ENCODE measurements around the gene GSN. TPM values are rescaled to one million over a fixed set of nuclear protein-coding genes. Genes with fewer than 3 reads are reported as not detected.

GSN gene
- total and polyA plus RNA-seq, 2 experiments from 2014 or later = 268 to 310 TPM

DNA sequence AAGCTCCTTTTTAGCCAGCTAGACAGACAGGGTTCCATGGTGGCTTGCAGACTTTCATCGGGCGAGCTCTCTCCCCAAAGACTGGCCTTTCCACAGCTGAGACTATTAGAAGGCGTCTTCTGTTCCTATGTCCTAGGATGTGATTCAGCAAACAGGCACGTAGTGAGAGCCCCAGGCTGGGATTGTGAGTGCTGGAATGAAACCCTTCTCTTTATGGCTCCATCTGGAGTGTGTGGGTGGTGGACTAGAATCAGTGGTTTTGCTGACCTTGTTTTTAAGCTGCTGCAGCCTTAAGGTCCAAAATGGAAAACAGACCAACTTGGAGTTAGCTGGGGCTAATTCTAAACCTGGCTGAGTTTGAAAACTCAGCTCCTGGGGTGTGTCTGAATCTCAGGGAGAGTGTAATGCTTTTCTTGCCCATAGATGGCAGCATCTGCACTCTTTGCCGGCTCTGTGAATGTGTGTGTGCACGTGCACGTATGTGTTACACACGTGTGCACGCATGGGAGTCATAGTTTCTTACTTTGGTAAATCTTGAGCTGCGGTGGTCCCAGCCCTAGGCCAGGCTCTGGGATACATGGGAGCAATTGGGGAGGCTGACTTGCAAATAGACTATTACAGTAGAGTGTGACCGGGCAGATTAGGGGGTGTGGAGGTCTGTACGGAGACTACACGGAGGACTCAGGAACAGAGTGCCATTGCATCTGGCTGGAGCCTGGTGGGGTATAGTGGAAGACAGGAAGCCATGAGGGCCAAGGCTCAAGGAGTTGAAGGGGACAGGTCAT, 10.7 kb downstream of the GSN start:
- peak; percentile 54 to 97 for DNase-seq (ENCODE audit: low read depth in 1 of 2, low spot score in 1 of 2)
- no peaks in the 10 kb centered on the region for H3K36me3 ChIP-seq
- no peak overlapping the region for H3K4me3 ChIP-seq
- H3K9me3 ChIP-seq (ENCODE audit: low read depth) = no peaks in the 10 kb centered on the region
- no peak overlapping the region for H3K27ac ChIP-seq
- peaks cover 9% of the 10 kb centered on the region for H3K4me1 ChIP-seq (ENCODE audit: low read depth)
- no peaks in the 10 kb centered on the region for H3K27me3 ChIP-seq
- TF ChIP-seq, protein P1, sequence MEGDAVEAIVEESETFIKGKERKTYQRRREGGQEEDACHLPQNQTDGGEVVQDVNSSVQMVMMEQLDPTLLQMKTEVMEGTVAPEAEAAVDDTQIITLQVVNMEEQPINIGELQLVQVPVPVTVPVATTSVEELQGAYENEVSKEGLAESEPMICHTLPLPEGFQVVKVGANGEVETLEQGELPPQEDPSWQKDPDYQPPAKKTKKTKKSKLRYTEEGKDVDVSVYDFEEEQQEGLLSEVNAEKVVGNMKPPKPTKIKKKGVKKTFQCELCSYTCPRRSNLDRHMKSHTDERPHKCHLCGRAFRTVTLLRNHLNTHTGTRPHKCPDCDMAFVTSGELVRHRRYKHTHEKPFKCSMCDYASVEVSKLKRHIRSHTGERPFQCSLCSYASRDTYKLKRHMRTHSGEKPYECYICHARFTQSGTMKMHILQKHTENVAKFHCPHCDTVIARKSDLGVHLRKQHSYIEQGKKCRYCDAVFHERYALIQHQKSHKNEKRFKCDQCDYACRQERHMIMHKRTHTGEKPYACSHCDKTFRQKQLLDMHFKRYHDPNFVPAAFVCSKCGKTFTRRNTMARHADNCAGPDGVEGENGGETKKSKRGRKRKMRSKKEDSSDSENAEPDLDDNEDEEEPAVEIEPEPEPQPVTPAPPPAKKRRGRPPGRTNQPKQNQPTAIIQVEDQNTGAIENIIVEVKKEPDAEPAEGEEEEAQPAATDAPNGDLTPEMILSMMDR (IDR thresholded peaks at IDR 0.05; ENCODE audit: low read depth, low read length) = peak; percentile 82

DNA sequence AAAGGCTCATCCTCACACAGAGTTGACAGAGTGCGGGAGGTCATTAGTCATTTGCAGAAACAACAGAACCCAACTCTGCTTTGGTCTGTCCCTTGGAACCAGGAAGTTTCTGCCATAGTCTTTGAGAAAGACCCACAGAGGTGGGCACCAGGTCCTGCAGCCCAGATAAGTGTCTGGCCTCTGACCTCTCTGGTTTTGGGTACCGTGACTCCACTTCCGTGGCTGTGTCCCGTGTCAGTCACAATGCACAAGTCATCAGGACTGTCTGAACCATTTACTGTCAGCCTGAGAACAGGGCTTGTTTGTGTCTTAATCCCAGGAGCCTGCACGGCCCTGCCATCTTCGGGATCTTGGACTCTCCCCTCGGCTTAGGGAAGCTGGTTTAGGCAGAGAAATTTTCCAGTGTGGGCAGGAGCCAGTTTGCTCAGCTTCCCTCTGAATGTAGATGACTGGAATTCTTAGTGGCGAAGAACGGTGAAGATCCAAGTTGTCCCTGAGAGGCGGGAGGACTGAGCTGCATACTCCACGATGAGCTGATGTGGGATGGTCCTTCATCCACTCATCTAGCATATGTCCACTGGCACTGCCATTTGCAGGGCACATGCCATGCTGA, 11.9 kb downstream of the GSN start:
- no peaks in the 10 kb centered on the region for H3K36me3 ChIP-seq
- H3K4me1 ChIP-seq (ENCODE audit: low read depth) = peaks cover 18% of the 10 kb centered on the region
- DNase-seq (ENCODE audit: low read depth in 1 of 2, low spot score in 1 of 2) = no peak
- H3K9me3 ChIP-seq (ENCODE audit: low read depth) = no peaks in the 10 kb centered on the region
- TF ChIP-seq, protein P1 (IDR thresholded peaks at IDR 0.05; ENCODE audit: low read depth, low read length) = no peak
- no peaks in the 10 kb centered on the region for H3K27me3 ChIP-seq
- no peak overlapping the region for H3K4me3 ChIP-seq
- H3K27ac ChIP-seq = no peak overlapping the region

DNA sequence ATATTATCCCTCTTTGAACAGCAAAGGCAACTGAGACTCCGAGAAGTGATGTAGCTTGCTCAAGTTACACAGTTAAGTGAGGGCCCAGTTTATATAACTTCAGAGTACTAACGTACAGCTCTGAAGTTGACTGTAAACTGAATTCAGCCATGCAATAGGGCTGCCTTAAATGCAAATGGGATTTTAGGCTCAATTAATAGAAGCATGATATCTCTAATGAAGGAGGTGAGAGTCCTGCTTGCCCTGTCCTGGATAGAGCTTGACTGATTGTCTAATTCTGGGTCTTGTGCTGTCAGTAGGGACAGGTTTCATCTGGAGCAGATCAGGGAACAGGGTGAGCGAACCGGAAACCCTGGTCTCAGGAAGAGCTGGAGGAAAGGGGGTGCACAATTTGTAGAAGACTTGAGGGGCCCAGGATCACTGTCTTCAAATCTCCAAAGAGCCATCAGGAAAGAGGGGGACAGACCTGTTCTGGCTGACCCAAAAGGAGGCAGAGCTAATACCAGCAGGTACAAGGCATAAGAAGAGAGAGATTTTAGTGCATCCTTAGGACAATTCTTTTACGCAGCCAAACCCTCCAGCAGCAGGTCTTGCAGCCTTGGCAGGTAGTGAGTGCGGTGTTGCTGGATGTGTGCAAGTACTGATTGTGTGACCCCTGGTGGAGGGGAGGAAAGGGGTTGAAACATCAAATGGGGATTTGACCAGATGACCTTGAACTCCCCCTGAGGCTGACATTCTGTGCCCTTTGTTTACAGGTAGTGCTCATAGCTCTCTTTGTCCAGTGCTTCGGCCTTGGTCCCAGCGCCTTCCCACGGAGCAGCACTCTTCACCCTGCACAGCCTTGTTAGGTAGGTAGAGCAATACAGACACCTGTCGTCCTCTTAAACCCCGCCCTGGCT, 13.0 kb downstream of the GSN start:
- TF ChIP-seq, protein P1 (IDR thresholded peaks at IDR 0.05; ENCODE audit: low read depth, low read length) = no peak
- no peaks in the 10 kb centered on the region for H3K36me3 ChIP-seq
- no peaks in the 10 kb centered on the region for H3K9me3 ChIP-seq (ENCODE audit: low read depth)
- peak overlapping the region; percentile 65 for H3K27ac ChIP-seq
- DNase-seq (ENCODE audit: low read depth in 1 of 2, low spot score in 1 of 2) = no peak
- no peaks in the 10 kb centered on the region for H3K27me3 ChIP-seq
- no peak overlapping the region for H3K4me3 ChIP-seq
- H3K4me1 ChIP-seq (ENCODE audit: low read depth) = peaks cover 28% of the 10 kb centered on the region

DNA sequence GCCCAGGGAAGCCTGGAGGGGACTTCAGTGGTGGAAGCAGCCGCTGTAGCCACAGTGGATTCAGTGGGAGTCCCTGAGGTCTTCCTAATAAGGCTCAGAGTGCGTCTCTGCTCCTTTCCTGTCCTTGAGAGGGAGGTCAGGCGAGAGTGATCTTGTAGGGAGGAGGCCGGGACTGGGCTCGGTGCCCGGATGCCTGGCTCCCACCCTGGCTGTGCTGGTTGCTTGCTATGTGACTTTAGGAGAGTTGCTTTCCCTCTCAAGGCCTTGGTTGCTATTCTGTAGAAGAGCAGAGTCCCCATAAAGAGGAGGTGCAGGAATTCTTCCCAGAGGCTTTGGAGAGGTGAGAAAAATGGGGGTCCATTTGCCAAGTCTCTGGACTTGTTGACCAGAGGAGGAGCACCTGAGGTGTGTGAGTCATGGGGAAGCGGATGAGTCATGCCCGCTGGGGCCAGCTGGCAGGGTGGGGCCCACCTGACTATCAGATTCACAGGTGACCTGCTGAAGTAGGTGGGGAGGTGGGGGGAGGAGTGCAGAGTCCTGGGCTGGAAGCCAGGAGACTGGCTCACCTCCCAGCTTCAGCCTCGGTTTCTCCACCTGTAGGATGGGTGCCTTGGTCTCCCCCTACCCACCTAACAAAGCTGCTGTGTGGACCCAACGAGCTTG, 13.8 kb downstream of the GSN start:
- Histone ChIP-seq H3K36me3 (no peaks in the 10 kb centered on the region), H3K9me3 (ENCODE audit: low read depth) (no peaks in the 10 kb centered on the region), H3K27ac (peak overlapping the region; percentile 65), H3K27me3 (no peaks in the 10 kb centered on the region), H3K4me1 (ENCODE audit: low read depth) (peaks cover 36% of the 10 kb centered on the region), H3K4me3 (no peak overlapping the region)
- TF ChIP-seq, protein P1 (IDR thresholded peaks at IDR 0.05; ENCODE audit: low read depth, low read length) = no peak
- DNase-seq (ENCODE audit: low read depth in 1 of 2, low spot score in 1 of 2) = peak; percentile 50 to 63

Data from cardiac muscle cell (in vitro differentiated cells and primary cell).